Measurements from ENCODE around the gene RNF166. TPM values are rescaled to one million over a fixed set of nuclear protein-coding genes. Genes with fewer than 3 reads are reported as not detected.

Gene RNF166
- total and polyA plus RNA-seq, 4 donors, result 7.8 to 27.2 (median 23.5) TPM

- no peaks in the 10 kb centered on the region for H3K9me3 ChIP-seq (ENCODE audit: control insufficient read depth, insufficient read depth, low read length)
- H3K27me3 ChIP-seq (ENCODE audit: control insufficient read depth, insufficient read depth, low read length), result no peaks in the 10 kb centered on the region
- H3K4me3 ChIP-seq (ENCODE audit: low read depth, low read length), result no peak overlapping the region
- peaks cover 2% of the 10 kb centered on the region for H3K4me1 ChIP-seq (ENCODE audit: control insufficient read depth, insufficient read depth, low read length)
- WGBS (ENCODE audit: insufficient coverage), result 82% methylated on average over 28 of the region's 31 CpGs
- no peak overlapping the region for H3K27ac ChIP-seq (ENCODE audit: low read depth, low read length)
- no peak for DNase-seq (ENCODE audit: low read depth in 4 of 6, low spot score in 6 of 6)
- peaks cover 74% of the 10 kb centered on the region for H3K36me3 ChIP-seq (ENCODE audit: control insufficient read depth, insufficient read depth, low read length)
Observed at GRCh38 chr16:88724855-88725555, 18.8 kb upstream of the RNF166 start.

DNA sequence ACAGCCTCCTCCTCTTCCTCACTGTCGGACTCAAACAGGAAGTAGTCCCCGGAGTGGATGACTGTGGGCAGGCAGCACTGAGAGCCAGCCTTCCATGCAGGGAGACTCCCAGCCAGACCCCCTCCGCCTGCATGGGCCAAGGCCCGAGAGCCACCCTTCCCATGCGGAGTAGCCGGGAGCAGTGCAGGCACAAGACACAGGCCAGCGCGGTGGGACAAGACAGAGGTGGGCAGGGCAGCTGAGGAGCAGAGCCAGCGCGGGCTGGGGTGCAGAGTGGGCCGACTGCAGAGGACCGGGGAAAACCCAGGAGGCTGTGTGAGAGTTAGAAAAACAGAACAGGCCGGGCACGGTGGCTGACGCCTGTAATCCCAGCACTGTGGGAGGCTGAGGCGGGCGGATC lies 17.7 kb upstream of the RNF166 start:
- Histone ChIP-seq H3K27me3 (ENCODE audit: control insufficient read depth, insufficient read depth, low read length) (no peaks in the 10 kb centered on the region), H3K27ac (ENCODE audit: low read depth, low read length) (no peak overlapping the region), H3K36me3 (ENCODE audit: control insufficient read depth, insufficient read depth, low read length) (peaks cover 84% of the 10 kb centered on the region), H3K4me1 (ENCODE audit: control insufficient read depth, insufficient read depth, low read length) (peaks cover 13% of the 10 kb centered on the region), H3K4me3 (ENCODE audit: low read depth, low read length) (no peak overlapping the region), H3K9me3 (ENCODE audit: control insufficient read depth, insufficient read depth, low read length) (no peaks in the 10 kb centered on the region)
- no peak for DNase-seq (ENCODE audit: low read depth in 4 of 6, low spot score in 6 of 6)
- WGBS (ENCODE audit: insufficient coverage), result 89% methylated on average over 13 of the region's 17 CpGs

DNA sequence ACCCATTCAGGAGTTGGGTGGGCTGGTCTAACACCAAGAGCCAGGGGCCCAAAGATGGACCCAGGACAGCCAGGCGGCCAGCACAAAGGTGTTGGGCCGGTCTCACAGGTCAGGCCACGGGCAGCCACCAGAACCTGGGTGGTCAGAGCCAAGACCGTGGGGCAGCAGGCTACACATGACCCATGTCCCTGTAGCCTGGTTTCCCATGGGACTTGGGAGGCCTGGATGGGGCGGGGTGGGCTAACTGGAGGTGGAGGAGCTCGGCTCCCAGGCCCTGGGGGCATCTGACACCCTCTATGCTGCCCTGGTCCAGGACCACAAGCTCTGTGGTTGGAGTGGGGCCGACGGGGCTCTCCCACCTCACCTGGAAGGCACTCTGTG lies 17.3 kb upstream of the RNF166 start:
- 89% methylated on average over 7 of the region's 8 CpGs for WGBS (ENCODE audit: insufficient coverage)
- no peak overlapping the region for H3K27ac ChIP-seq (ENCODE audit: low read depth, low read length)
- H3K36me3 ChIP-seq (ENCODE audit: control insufficient read depth, insufficient read depth, low read length), result peaks cover 87% of the 10 kb centered on the region

GRCh38 chr16:88722784-88723506 lies 16.7 kb upstream of the RNF166 start:
- peaks cover 21% of the 10 kb centered on the region for H3K4me1 ChIP-seq (ENCODE audit: control insufficient read depth, insufficient read depth, low read length)
- 88% methylated on average over 39 of the region's 39 CpGs for WGBS (ENCODE audit: insufficient coverage)
- peaks cover 91% of the 10 kb centered on the region for H3K36me3 ChIP-seq (ENCODE audit: control insufficient read depth, insufficient read depth, low read length)
- no peak overlapping the region for H3K27ac ChIP-seq (ENCODE audit: low read depth, low read length)
- no peak for DNase-seq (ENCODE audit: low read depth in 4 of 6, low spot score in 6 of 6)
- no peaks in the 10 kb centered on the region for H3K27me3 ChIP-seq (ENCODE audit: control insufficient read depth, insufficient read depth, low read length)
- H3K9me3 ChIP-seq (ENCODE audit: control insufficient read depth, insufficient read depth, low read length), result no peaks in the 10 kb centered on the region
- no peak overlapping the region for H3K4me3 ChIP-seq (ENCODE audit: low read depth, low read length)

More for the DNA sequence above, 17.3 kb upstream of the RNF166 start:
- Histone ChIP-seq H3K9me3 (ENCODE audit: control insufficient read depth, insufficient read depth, low read length) (no peaks in the 10 kb centered on the region), H3K27me3 (ENCODE audit: control insufficient read depth, insufficient read depth, low read length) (no peaks in the 10 kb centered on the region), H3K4me1 (ENCODE audit: control insufficient read depth, insufficient read depth, low read length) (peaks cover 17% of the 10 kb centered on the region), H3K4me3 (ENCODE audit: low read depth, low read length) (no peak overlapping the region)
- DNase-seq (ENCODE audit: low read depth in 4 of 6, low spot score in 6 of 6), result no peak

DNA sequence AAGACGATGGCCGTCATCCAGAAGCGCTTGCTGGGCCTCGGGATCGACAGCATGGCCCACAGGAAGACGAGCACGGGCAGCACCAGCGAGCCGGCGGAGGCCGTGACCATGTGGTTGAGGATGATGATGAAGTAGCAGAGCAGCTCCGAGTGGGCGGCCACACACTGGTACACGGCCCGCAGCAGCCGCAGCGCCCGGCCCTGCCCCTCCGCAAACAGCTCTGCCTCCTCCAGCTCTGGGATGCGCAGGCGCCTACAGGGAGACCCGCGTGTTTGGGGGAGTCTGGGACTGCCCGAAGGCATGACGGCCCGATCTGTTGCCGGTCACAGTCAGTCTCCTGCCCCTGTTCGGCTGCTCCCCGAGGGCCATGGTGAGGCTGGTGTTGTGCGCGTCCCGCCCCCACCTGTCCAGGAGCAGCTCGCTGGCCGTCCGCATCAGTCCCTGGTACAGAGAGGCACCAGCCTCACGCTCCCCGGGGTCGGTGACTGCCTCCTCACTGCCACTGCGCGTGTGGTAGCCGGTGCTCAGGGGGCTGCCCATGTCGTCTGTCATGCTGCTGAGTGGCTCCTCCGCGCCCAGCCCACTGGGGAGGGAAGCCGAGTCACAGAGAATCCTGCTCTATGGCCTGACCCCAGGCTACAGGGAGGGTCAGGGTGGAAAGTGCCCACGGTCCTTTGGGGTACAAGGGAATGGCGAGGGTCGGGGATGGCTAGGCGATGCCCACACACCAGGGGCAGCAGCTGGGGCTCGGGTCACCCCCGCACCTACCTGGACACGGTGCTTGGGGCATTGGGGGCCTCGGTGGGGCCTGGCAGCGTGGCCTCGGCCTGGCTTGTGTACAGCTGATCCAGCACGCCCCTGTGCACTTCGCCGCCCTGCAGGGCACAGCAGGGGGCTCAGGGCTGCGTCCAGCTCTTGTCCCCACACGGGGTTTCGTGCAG lies 15.9 kb upstream of the RNF166 start:
- DNase-seq (ENCODE audit: low read depth in 4 of 6, low spot score in 6 of 6), result no peak
- peaks cover 21% of the 10 kb centered on the region for H3K4me1 ChIP-seq (ENCODE audit: control insufficient read depth, insufficient read depth, low read length)
- H3K27ac ChIP-seq (ENCODE audit: low read depth, low read length), result no peak overlapping the region
- no peaks in the 10 kb centered on the region for H3K9me3 ChIP-seq (ENCODE audit: control insufficient read depth, insufficient read depth, low read length)
- H3K4me3 ChIP-seq (ENCODE audit: low read depth, low read length), result no peak overlapping the region
- peaks cover 87% of the 10 kb centered on the region for H3K36me3 ChIP-seq (ENCODE audit: control insufficient read depth, insufficient read depth, low read length)
- H3K27me3 ChIP-seq (ENCODE audit: control insufficient read depth, insufficient read depth, low read length), result no peaks in the 10 kb centered on the region
- 92% methylated on average over 61 of the region's 61 CpGs for WGBS (ENCODE audit: insufficient coverage)

DNA sequence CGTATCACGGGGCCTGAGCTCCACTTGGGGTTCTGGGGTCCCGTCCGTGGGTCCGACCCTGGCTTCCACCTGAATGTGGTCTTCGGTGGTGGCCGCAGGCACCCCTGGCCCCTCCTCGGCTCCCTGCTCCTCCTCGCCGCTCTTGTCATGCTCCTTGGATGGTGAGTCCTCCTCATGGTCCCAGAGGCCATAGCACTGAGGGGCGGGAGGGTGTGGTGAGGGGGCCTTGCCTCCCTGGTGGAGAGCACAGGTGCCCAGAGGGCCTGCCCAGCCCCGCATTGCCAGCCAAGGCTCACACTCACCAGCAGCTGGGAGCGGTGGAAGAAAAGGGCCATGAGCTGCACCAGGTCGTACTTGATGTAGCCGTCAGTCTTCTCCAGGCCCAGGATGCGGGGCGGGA lies 15.0 kb upstream of the RNF166 start:
- WGBS (ENCODE audit: insufficient coverage), result 95% methylated on average over 17 of the region's 17 CpGs
- Histone ChIP-seq H3K27ac (ENCODE audit: low read depth, low read length) (no peak overlapping the region), H3K4me1 (ENCODE audit: control insufficient read depth, insufficient read depth, low read length) (peaks cover 21% of the 10 kb centered on the region), H3K27me3 (ENCODE audit: control insufficient read depth, insufficient read depth, low read length) (no peaks in the 10 kb centered on the region), H3K4me3 (ENCODE audit: low read depth, low read length) (no peak overlapping the region), H3K9me3 (ENCODE audit: control insufficient read depth, insufficient read depth, low read length) (no peaks in the 10 kb centered on the region), H3K36me3 (ENCODE audit: control insufficient read depth, insufficient read depth, low read length) (peaks cover 89% of the 10 kb centered on the region)
- DNase-seq (ENCODE audit: low read depth in 4 of 6, low spot score in 6 of 6), result no peak

- WGBS (ENCODE audit: insufficient coverage), result 89% methylated on average over 9 of the region's 23 CpGs
- H3K27me3 ChIP-seq (ENCODE audit: control insufficient read depth, insufficient read depth, low read length), result no peaks in the 10 kb centered on the region
- H3K9me3 ChIP-seq (ENCODE audit: control insufficient read depth, insufficient read depth, low read length), result no peaks in the 10 kb centered on the region
- no peak for DNase-seq (ENCODE audit: low read depth in 4 of 6, low spot score in 6 of 6)
- H3K4me3 ChIP-seq (ENCODE audit: low read depth, low read length), result no peak overlapping the region
- H3K27ac ChIP-seq (ENCODE audit: low read depth, low read length), result no peak overlapping the region
- peaks cover 90% of the 10 kb centered on the region for H3K36me3 ChIP-seq (ENCODE audit: control insufficient read depth, insufficient read depth, low read length)
- H3K4me1 ChIP-seq (ENCODE audit: control insufficient read depth, insufficient read depth, low read length), result peaks cover 21% of the 10 kb centered on the region
Observed at GRCh38 chr16:88720396-88720970, 14.3 kb upstream of the RNF166 start.

DNA sequence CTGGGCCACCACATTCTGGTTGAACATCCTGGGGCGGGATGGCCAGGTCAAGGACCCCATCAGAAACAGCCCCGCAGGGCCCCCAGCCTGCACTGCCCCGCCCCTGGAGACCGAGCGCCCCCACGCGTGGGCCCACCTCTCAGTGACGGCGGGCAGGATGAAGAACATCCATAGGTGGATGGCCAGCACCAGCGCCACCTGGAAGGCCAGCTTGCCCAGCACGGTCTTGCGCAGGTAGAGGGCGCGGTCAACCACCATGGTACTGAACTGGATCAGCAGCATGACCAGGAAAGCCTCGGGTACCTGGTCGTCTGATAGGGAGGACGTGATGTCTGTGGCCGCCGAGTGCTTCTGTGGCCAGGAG lies 13.7 kb upstream of the RNF166 start:
- Histone ChIP-seq H3K9me3 (ENCODE audit: control insufficient read depth, insufficient read depth, low read length) (no peaks in the 10 kb centered on the region), H3K4me1 (ENCODE audit: control insufficient read depth, insufficient read depth, low read length) (peaks cover 21% of the 10 kb centered on the region), H3K36me3 (ENCODE audit: control insufficient read depth, insufficient read depth, low read length) (peaks cover 90% of the 10 kb centered on the region), H3K27me3 (ENCODE audit: control insufficient read depth, insufficient read depth, low read length) (no peaks in the 10 kb centered on the region), H3K4me3 (ENCODE audit: low read depth, low read length) (no peak overlapping the region), H3K27ac (ENCODE audit: low read depth, low read length) (no peak overlapping the region)
- DNase-seq (ENCODE audit: low read depth in 4 of 6, low spot score in 6 of 6), result no peak
- 94% methylated on average over 19 of the region's 19 CpGs for WGBS (ENCODE audit: insufficient coverage)

GRCh38 chr16:88719267-88719932 lies 13.2 kb upstream of the RNF166 start:
- H3K4me1 ChIP-seq (ENCODE audit: control insufficient read depth, insufficient read depth, low read length), result peaks cover 21% of the 10 kb centered on the region
- 70% methylated on average over 29 of the region's 29 CpGs for WGBS (ENCODE audit: insufficient coverage)
- peaks cover 91% of the 10 kb centered on the region for H3K36me3 ChIP-seq (ENCODE audit: control insufficient read depth, insufficient read depth, low read length)
- H3K27me3 ChIP-seq (ENCODE audit: control insufficient read depth, insufficient read depth, low read length), result no peaks in the 10 kb centered on the region
- H3K4me3 ChIP-seq (ENCODE audit: low read depth, low read length), result no peak overlapping the region
- H3K27ac ChIP-seq (ENCODE audit: low read depth, low read length), result peak overlapping the region; percentile 73
- DNase-seq (ENCODE audit: low read depth in 4 of 6, low spot score in 6 of 6), result peak; percentile 29 to 90 (median 64)
- H3K9me3 ChIP-seq (ENCODE audit: control insufficient read depth, insufficient read depth, low read length), result no peaks in the 10 kb centered on the region

Data from spinal cord (tissue), 10 donors.